ENCODE measurements around the gene RBM27. TPM values are rescaled to one million over a fixed set of nuclear protein-coding genes. Genes with fewer than 3 reads are reported as not detected.
"Not testable (repeated sequence)": the region's sequence is repeated elsewhere in the genome, so short reads cannot be mapped to it uniquely, and the experiment has no call there.

The RBM27 gene
- total and polyA plus RNA-seq, 10 of the 15 experiments (the other 5 are each of a cell fraction or from before 2014, with no cell fraction given) = 5.8 to 33.9 (median 16.9) TPM

DNA sequence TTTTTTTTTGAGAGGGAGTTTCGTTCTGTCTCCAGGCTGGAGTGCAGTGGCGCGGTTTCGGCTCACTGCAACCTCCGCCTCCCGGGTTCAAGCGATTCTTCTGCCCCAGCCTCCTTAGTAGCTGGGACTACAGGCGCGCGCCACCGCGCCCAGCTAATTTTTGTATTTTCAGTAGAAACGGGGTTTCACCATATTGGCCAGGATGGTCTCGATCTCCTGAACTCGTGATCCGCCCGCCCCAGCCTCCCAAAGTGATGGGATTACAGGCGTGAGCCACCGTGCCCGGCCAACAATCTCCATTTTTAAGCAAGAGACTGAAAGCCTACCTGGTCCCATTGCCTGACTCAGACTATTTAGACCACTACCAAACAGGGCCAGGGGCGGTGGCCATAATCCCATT is 20.0 kb upstream of the RBM27 start:
- Histone ChIP-seq H3K79me2 (ENCODE audit: control insufficient read depth, insufficient read depth, low read length) (peaks cover 30% of the 10 kb centered on the region), H2AFZ (ENCODE audit: control insufficient read depth, low read depth, low read length) (peak overlapping the region; percentile 99), H3K9ac (ENCODE audit: control insufficient read depth, insufficient read depth, low read length) (peak overlapping the region; percentile 66; the same call in 1 of the 2 replicates), H3K4me2 (ENCODE audit: control insufficient read depth, insufficient read depth) (peak overlapping the region; percentile 76)
- DNase-seq (ENCODE audit: low read depth, low spot score); BruUV-seq (replicated peaks); H4K20me1 ChIP-seq (ENCODE audit: control insufficient read depth, insufficient read depth); H3K36me3 ChIP-seq (ENCODE audit: control insufficient read depth in 2 of 2, insufficient read depth in 2 of 2, low read length in 1 of 2); H3K4me1 ChIP-seq (ENCODE audit: control insufficient read depth, insufficient read depth, low read length); H3K27ac ChIP-seq (ENCODE audit: control insufficient read depth, insufficient read depth); H3K27me3 ChIP-seq (replicated peaks in 1 of 2; ENCODE audit: control insufficient read depth in 2 of 2, insufficient read depth in 2 of 2, low read length in 1 of 2); FAIRE-seq; in situ Hi-C loops (cut with MboI); RAD21 ChIA-PET (ENCODE audit: unreplicated experiment); H3K9me3 ChIP-seq (replicated peaks; ENCODE audit: control insufficient read depth, insufficient read depth, low read length); H3K4me3 ChIP-seq; ATAC-seq: not testable (repeated sequence)
- ChIA-PET POLR2A (interaction anchor here (0.6 to 1.3 kb wide), 5 partner anchors 10 to 20 kb away, joined by 4 to 11 read pairs (median 10); partner anchors contain the start of gene RBM27), SMC1A (ENCODE audit: uncharacterized antibody, unreplicated experiment) (interaction anchor here (0.6 to 1.2 kb wide), 5 partner anchors 9 to 56 kb away, joined by 3 to 4 read pairs (median 3); no protein-coding TSS in a partner anchor), CTCF (interaction anchor here (0.8 kb wide), 1 partner anchor 17 kb away, joined by 3 read pairs; no protein-coding TSS in a partner anchor)
- TF ChIP-seq, protein P1, sequence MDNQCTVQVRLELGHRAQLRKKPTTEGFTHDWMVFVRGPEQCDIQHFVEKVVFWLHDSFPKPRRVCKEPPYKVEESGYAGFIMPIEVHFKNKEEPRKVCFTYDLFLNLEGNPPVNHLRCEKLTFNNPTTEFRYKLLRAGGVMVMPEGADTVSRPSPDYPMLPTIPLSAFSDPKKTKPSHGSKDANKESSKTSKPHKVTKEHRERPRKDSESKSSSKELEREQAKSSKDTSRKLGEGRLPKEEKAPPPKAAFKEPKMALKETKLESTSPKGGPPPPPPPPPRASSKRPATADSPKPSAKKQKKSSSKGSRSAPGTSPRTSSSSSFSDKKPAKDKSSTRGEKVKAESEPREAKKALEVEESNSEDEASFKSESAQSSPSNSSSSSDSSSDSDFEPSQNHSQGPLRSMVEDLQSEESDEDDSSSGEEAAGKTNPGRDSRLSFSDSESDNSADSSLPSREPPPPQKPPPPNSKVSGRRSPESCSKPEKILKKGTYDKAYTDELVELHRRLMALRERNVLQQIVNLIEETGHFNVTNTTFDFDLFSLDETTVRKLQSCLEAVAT (IDR thresholded peaks at IDR 0.05) = peak; percentile 85; the same call in 1 of the 2 replicates
- WGBS (ENCODE audit: insufficient coverage, insufficient replicate concordance, low lambda C conversion rate, missing lambda C conversion rate) = 77% methylated on average over 18 of the region's 21 CpGs
- intact Hi-C loops (cut with micrococcal nuclease; ENCODE audit: unreplicated experiment) = loop anchor here (2.0 kb wide), 1 partner anchor 19 kb away; the partner anchor contains the start of gene RBM27

DNA sequence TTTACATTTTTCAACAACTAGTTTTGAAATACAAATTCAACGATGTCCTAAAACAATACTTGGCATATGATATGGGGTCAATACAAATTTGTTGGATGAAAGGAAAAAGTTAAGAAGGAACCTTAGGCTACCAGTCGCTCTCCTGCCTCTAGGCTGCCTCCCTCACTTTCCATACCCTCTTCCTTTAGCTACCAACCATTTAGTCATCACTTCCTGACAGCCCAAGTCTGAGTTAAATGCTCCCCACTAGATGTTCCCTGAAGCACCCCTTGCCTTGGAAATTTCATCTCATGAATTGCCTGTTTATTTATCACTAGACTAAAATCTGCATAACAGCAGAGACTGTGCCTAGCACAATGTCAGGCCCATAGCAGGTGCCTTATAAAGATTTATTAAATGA is 18.2 kb upstream of the RBM27 start:
- ChIA-PET CTCF (interaction anchor here (0.8 kb wide), 1 partner anchor 21 kb away, joined by 5 read pairs; no protein-coding TSS in a partner anchor), SMC1A (ENCODE audit: uncharacterized antibody, unreplicated experiment) (interaction anchor here (1.3 kb wide), 1 partner anchor 16 kb away, joined by 5 read pairs; no protein-coding TSS in a partner anchor), POLR2A (interaction anchor here (0.6 kb wide), 1 partner anchor 20 kb away, joined by 3 read pairs; no protein-coding TSS in a partner anchor), RAD21 (ENCODE audit: unreplicated experiment) (no interaction called here)
- H3K9ac ChIP-seq (ENCODE audit: control insufficient read depth, insufficient read depth, low read length) = no peak overlapping the region
- in situ Hi-C loops (cut with MboI) = no loop called here
- BruUV-seq (replicated peaks) = no TSS peak
- no peak overlapping the region for H3K4me3 ChIP-seq
- DNase-seq (ENCODE audit: low read depth, low spot score) (no peak), FAIRE-seq (no peak), ATAC-seq (no peak)
- no peak overlapping the region for H3K4me2 ChIP-seq (ENCODE audit: control insufficient read depth, insufficient read depth)
- intact Hi-C loops (cut with micrococcal nuclease; ENCODE audit: unreplicated experiment) = no loop called here
- no peaks in the 10 kb centered on the region for H3K9me3 ChIP-seq (replicated peaks; ENCODE audit: control insufficient read depth, insufficient read depth, low read length)
- H3K36me3 ChIP-seq (ENCODE audit: control insufficient read depth in 2 of 2, insufficient read depth in 2 of 2, low read length in 1 of 2) = no peaks in the 10 kb centered on the region
- no peaks in the 10 kb centered on the region for H4K20me1 ChIP-seq (ENCODE audit: control insufficient read depth, insufficient read depth)
- WGBS (ENCODE audit: insufficient coverage, insufficient replicate concordance, low lambda C conversion rate, missing lambda C conversion rate) = 28% methylated on average over 2 of the region's 2 CpGs
- H3K27me3 ChIP-seq (replicated peaks in 1 of 2; ENCODE audit: control insufficient read depth in 2 of 2, insufficient read depth in 2 of 2, low read length in 1 of 2) = no peaks in the 10 kb centered on the region
- peaks cover 6% of the 10 kb centered on the region for H3K4me1 ChIP-seq (ENCODE audit: control insufficient read depth, insufficient read depth, low read length)
- H3K27ac ChIP-seq (ENCODE audit: control insufficient read depth, insufficient read depth) = no peak overlapping the region
- peaks cover 21% of the 10 kb centered on the region for H3K79me2 ChIP-seq (ENCODE audit: control insufficient read depth, insufficient read depth, low read length)
- H2AFZ ChIP-seq (ENCODE audit: control insufficient read depth, low read depth, low read length) = no peak overlapping the region
- TF ChIP-seq, protein P2, sequence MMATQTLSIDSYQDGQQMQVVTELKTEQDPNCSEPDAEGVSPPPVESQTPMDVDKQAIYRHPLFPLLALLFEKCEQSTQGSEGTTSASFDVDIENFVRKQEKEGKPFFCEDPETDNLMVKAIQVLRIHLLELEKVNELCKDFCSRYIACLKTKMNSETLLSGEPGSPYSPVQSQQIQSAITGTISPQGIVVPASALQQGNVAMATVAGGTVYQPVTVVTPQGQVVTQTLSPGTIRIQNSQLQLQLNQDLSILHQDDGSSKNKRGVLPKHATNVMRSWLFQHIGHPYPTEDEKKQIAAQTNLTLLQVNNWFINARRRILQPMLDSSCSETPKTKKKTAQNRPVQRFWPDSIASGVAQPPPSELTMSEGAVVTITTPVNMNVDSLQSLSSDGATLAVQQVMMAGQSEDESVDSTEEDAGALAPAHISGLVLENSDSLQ (IDR thresholded peaks at IDR 0.05) = no peak
- TF ChIP-seq WRNIP1 (IDR thresholded peaks at IDR 0.05; ENCODE audit: borderline replicate concordance, low read depth, low read length) (no peak), RB1 (IDR thresholded peaks at IDR 0.05; ENCODE audit: borderline replicate concordance) (no peak)
- TF ChIP-seq, protein P3, sequence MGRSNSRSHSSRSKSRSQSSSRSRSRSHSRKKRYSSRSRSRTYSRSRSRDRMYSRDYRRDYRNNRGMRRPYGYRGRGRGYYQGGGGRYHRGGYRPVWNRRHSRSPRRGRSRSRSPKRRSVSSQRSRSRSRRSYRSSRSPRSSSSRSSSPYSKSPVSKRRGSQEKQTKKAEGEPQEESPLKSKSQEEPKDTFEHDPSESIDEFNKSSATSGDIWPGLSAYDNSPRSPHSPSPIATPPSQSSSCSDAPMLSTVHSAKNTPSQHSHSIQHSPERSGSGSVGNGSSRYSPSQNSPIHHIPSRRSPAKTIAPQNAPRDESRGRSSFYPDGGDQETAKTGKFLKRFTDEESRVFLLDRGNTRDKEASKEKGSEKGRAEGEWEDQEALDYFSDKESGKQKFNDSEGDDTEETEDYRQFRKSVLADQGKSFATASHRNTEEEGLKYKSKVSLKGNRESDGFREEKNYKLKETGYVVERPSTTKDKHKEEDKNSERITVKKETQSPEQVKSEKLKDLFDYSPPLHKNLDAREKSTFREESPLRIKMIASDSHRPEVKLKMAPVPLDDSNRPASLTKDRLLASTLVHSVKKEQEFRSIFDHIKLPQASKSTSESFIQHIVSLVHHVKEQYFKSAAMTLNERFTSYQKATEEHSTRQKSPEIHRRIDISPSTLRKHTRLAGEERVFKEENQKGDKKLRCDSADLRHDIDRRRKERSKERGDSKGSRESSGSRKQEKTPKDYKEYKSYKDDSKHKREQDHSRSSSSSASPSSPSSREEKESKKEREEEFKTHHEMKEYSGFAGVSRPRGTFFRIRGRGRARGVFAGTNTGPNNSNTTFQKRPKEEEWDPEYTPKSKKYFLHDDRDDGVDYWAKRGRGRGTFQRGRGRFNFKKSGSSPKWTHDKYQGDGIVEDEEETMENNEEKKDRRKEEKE (IDR thresholded peaks at IDR 0.05) = no peak
